ENCODE data around the gene TRIM67. TPM values are rescaled to one million over a fixed set of nuclear protein-coding genes. Genes with fewer than 3 reads are reported as not detected.

The TRIM67 gene
- total and polyA plus RNA-seq, 9 of the 15 experiments (the other 6 are each of a cell fraction or from before 2014, with no cell fraction given), result 0.04 to 0.60 (median 0.31) TPM

- peak; percentile 27 for TF ChIP-seq REST (IDR thresholded peaks at IDR 0.05; ENCODE audit: borderline replicate concordance)
- TF ChIP-seq REST (CRISPR knock-in tag; IDR thresholded peaks at IDR 0.05; ENCODE audit: low read depth), result peak; percentile 68; the same call in 1 of the 2 replicates
- peak; percentile 63; the same call in 1 of the 2 replicates for TF ChIP-seq ZNF592 (IDR thresholded peaks at IDR 0.05)
- TF ChIP-seq KDM1A (IDR thresholded peaks at IDR 0.05), result no peak
- TF ChIP-seq FOXA1 (IDR thresholded peaks at IDR 0.05; ENCODE audit: borderline replicate concordance), result no peak
- no peak for TF ChIP-seq KLF10 (CRISPR knock-in tag; IDR thresholded peaks at IDR 0.05)
- no peak; the same call in 1 of the 2 replicates for TF ChIP-seq E2F1 (CRISPR knock-in tag; IDR thresholded peaks at IDR 0.05)
- TF ChIP-seq ASH1L (IDR thresholded peaks at IDR 0.05; ENCODE audit: borderline replicate concordance, low read depth, partially characterized antibody), result peak; percentile 68
- TF ChIP-seq UBTF (IDR thresholded peaks at IDR 0.05; ENCODE audit: borderline replicate concordance in 1 of 2, low read depth in 2 of 2, low read length in 2 of 2), result peak in 1 of 2 experiments; percentile 61; a peak in 2 of 4 replicates
Measured at GRCh38 chr1:231240883-231241735, 79.3 kb downstream of the TRIM67 start, which contains the start of gene GNPAT (continued).

Measured in K562 (cell line).